HG03575 (cell line): ENCODE measurements around the gene NKX2-1.

ENCODE experiments used
- ATAC-seq: cut with Tn5 transposase; IDR thresholded peaks from one replicate; pipeline ENCODE4 v1.9.1; 2021; ENCODE audit not compliant: unreplicated experiment, insufficient number of reproducible peaks, low FRiP score; ENCODE audit errors: extremely low read depth

NKX2-1 gene

GRCh38 chr14:36471431-36471830 is 48.6 kb downstream of the NKX2-1 start:
- no peak for ATAC-seq

GRCh38 chr14:36467332-36467731 is 52.7 kb downstream of the NKX2-1 start:
- no peak for ATAC-seq
